Bronchial epithelial cell (primary cell): ENCODE results near the gene EIF3J. TPM values are rescaled to one million over a fixed set of nuclear protein-coding genes. Genes with fewer than 3 reads are reported as not detected.
"Not testable (repeated sequence)": the region's sequence is repeated elsewhere in the genome, so short reads cannot be mapped to it uniquely, and the experiment has no call there.

Experiments
- DNase-seq: peaks from one replicate; pipeline ENCODE4 v3.0.0-alpha.2; 2010; ENCODE audit warnings: low read depth
- FAIRE-seq: peaks from 2 replicates; lab custom pipeline; 2011; peaks lifted over from hg19 to GRCh38; lab: Jason Lieb, UNC
- H3K27me3 ChIP-seq: 2 replicates; pipeline ENCODE4 v1.5.1; 2011; ENCODE audit warnings: low read length; ENCODE audit not compliant: control insufficient read depth, insufficient read depth
- H3K36me3 ChIP-seq: 2 replicates; pipeline ENCODE4 v1.5.1; 2011; ENCODE audit warnings: low read length; ENCODE audit not compliant: control insufficient read depth, insufficient read depth
- H3K4me3 ChIP-seq: 2 replicates; pipeline ENCODE4 v1.5.1; 2011; ENCODE audit warnings: mild to moderate bottlenecking, low read depth, low read length, control low read depth
- CTCF ChIP-seq: IDR thresholded peaks from 2 replicates; pipeline ENCODE4 v1.5.1; 2011; ENCODE audit warnings: mild to moderate bottlenecking, moderate library complexity, low read length, control low read depth, inconsistent platforms; ENCODE audit not compliant: insufficient read depth, severe bottlenecking
- total RNA-seq: library from RNA; depleted of rRNA; stranded (reverse); fragments of >200 nt; gene quantifications from 2 replicates; pipeline ENCODE4 v1.2.1, GENCODE V29; 2014

EIF3J gene
- total RNA-seq, 1 donor from 2014 or later, result 52.4 TPM

GRCh38 chr15:44527241-44527640 is 9.7 kb upstream of the EIF3J start:
- no peak for DNase-seq
- Histone ChIP-seq H3K27me3 (no peaks in the 10 kb centered on the region), H3K4me3 (no peak overlapping the region), H3K36me3 (no peaks in the 10 kb centered on the region)
- no peak for TF ChIP-seq CTCF
- FAIRE-seq, result no peak

- DNase-seq, result no peak
- no peak for FAIRE-seq
- Histone ChIP-seq H3K27me3 (no peaks in the 10 kb centered on the region), H3K36me3 (peaks cover 4% of the 10 kb centered on the region), H3K4me3 (no peak overlapping the region)
- TF ChIP-seq CTCF, result no peak
These were observed 6.9 kb upstream of the EIF3J start for GRCh38 chr15:44529864-44530604.

- no peak overlapping the region for H3K4me3 ChIP-seq
- TF ChIP-seq CTCF, result no peak
- no peak for DNase-seq
- H3K36me3 ChIP-seq, result peaks cover 4% of the 10 kb centered on the region
- FAIRE-seq, result no peak
- no peaks in the 10 kb centered on the region for H3K27me3 ChIP-seq
These were observed 6.3 kb upstream of the EIF3J start for GRCh38 chr15:44530653-44531052.

GRCh38 chr15:44532275-44532674 is 4.7 kb upstream of the EIF3J start:
- not testable (repeated sequence) for FAIRE-seq, DNase-seq

GRCh38 chr15:44532689-44533088 is 4.3 kb upstream of the EIF3J start:
- no peak for DNase-seq
- H3K4me3 ChIP-seq, result no peak overlapping the region
- FAIRE-seq, result no peak
- TF ChIP-seq CTCF, result no peak
- no peaks in the 10 kb centered on the region for H3K27me3 ChIP-seq
- peaks cover 4% of the 10 kb centered on the region for H3K36me3 ChIP-seq

More at GRCh38 chr15:44532275-44532674, 4.7 kb upstream of the EIF3J start:
- not testable (repeated sequence) for H3K4me3 ChIP-seq, H3K27me3 ChIP-seq, H3K36me3 ChIP-seq

- DNase-seq (no peak), FAIRE-seq (no peak)
- Histone ChIP-seq H3K4me3 (no peak overlapping the region), H3K36me3 (peaks cover 4% of the 10 kb centered on the region), H3K27me3 (no peaks in the 10 kb centered on the region)
- TF ChIP-seq CTCF, result no peak
These were observed 1.9 kb upstream of the EIF3J start for GRCh38 chr15:44535092-44535491.
